Measurements from ENCODE around the gene ARPC1B.

- TF ChIP-seq CTCF (IDR thresholded peaks at IDR 0.05): no peak
- TF ChIP-seq POLR2A (IDR thresholded peaks at IDR 0.05): no peak
Observed at GRCh38 chr7:99390941-99391602, 16.5 kb downstream of the ARPC1B start.
